Liver (tissue), 9 donors: Measurements from ENCODE around the gene PLAAT1. TPM values are rescaled to one million over a fixed set of nuclear protein-coding genes. Genes with fewer than 3 reads are reported as not detected.

ENCODE experiments used
- DNase-seq: peaks from one replicate; pipeline ENCODE4 v3.0.0-alpha.2; 2017; ENCODE audit warnings: low spot score
- H3K27ac ChIP-seq, 2 donors: one replicate each; pipeline ENCODE4 v1.7.0; 2013; ENCODE audit warnings: inconsistent platforms in 2 of 2, low read length in 2 of 2, control low read depth in 1 of 2, low read depth in 1 of 2, mild to moderate bottlenecking in 1 of 2
- H3K27me3 ChIP-seq, 4 donors: one replicate each; pipeline versions ENCODE4 v1.6.1 to v1.7.0; 2013; ENCODE audit warnings: low read length in 3 of 4, inconsistent platforms in 1 of 4, mild to moderate bottlenecking in 1 of 4, moderate library complexity in 1 of 4; ENCODE audit not compliant: control insufficient read depth in 4 of 4, insufficient read depth in 4 of 4
- H3K36me3 ChIP-seq, 4 donors: one replicate each; pipeline versions ENCODE4 v1.6.1 to v1.7.0; 2013; ENCODE audit warnings: low read length in 3 of 4, mild to moderate bottlenecking in 3 of 4, low read depth in 1 of 4, moderate library complexity in 1 of 4; ENCODE audit not compliant: control insufficient read depth in 4 of 4, insufficient read depth in 3 of 4
- H3K4me1 ChIP-seq, 4 donors: one replicate each; pipeline versions ENCODE4 v1.6.1 to v1.7.0; 2013; ENCODE audit warnings: low read length in 3 of 4, mild to moderate bottlenecking in 3 of 4, moderate library complexity in 1 of 4; ENCODE audit not compliant: control insufficient read depth in 4 of 4, insufficient read depth in 4 of 4
- H3K4me3 ChIP-seq, 3 donors: one replicate each; pipeline versions ENCODE4 v1.6.1 to v1.7.0; 2013; ENCODE audit warnings: low read length in 3 of 3, control low read depth in 1 of 3, low read depth in 1 of 3, mild to moderate bottlenecking in 1 of 3
- H3K9ac ChIP-seq, 2 donors: one replicate each; pipeline ENCODE4 v1.7.0; 2013; ENCODE audit warnings: low read length in 2 of 2, mild to moderate bottlenecking in 2 of 2, moderate library complexity in 2 of 2, control low read depth in 1 of 2, low read depth in 1 of 2
- H3K9me3 ChIP-seq, 4 donors: one replicate each; pipeline versions ENCODE4 v1.6.1 to v1.7.0; 2013; ENCODE audit warnings: low read length in 3 of 4; ENCODE audit not compliant: control insufficient read depth in 4 of 4
- ATF3 ChIP-seq: IDR thresholded peaks from 2 replicates; pipeline ENCODE4 v1.6.1; 2016; ENCODE audit warnings: antibody characterized with exemption
- CTCF ChIP-seq: fragments of 150-350 bp; IDR thresholded peaks from 2 replicates; pipeline ENCODE4 v1.5.1; 2017; ENCODE audit warnings: improper control_type of control experiment, low read depth, low read length; ENCODE audit not compliant: missing input control
- EGR1 ChIP-seq, 2 donors: IDR thresholded peaks; 2 replicates each; pipeline ENCODE4 v1.6.1; 2016 to 2018; ENCODE audit warnings: antibody characterized with exemption in 2 of 2, low read depth in 2 of 2
- FOXA1 ChIP-seq: IDR thresholded peaks from 2 replicates; pipeline ENCODE4 v1.6.1; 2016; ENCODE audit warnings: antibody characterized with exemption
- FOXA2 ChIP-seq: IDR thresholded peaks from 2 replicates; pipeline ENCODE4 v1.6.1; 2016; ENCODE audit warnings: antibody characterized with exemption
- GABPA ChIP-seq, 2 donors: IDR thresholded peaks in 1 of 2; conservative IDR thresholded peaks in 1 of 2; 2 replicates each; pipeline ENCODE4 v1.6.1; 2016; ENCODE audit warnings: antibody characterized with exemption in 2 of 2, mild to moderate bottlenecking in 1 of 2, moderate library complexity in 1 of 2
- HNF4A ChIP-seq, 2 donors: conservative IDR thresholded peaks; 2 replicates each; pipeline ENCODE4 v1.6.1; 2016; ENCODE audit warnings: antibody characterized with exemption in 2 of 2, mild to moderate bottlenecking in 2 of 2
- HNF4G ChIP-seq: IDR thresholded peaks from 2 replicates; pipeline ENCODE4 v1.6.1; 2016; ENCODE audit warnings: antibody characterized with exemption
- JUND ChIP-seq, 2 donors: IDR thresholded peaks; 2 replicates each; pipeline ENCODE4 v1.6.1; 2016; ENCODE audit warnings: antibody characterized with exemption in 2 of 2
- MAX ChIP-seq: IDR thresholded peaks from 2 replicates; pipeline ENCODE4 v1.6.1; 2016; ENCODE audit warnings: antibody characterized with exemption
- NR2F2 ChIP-seq: IDR thresholded peaks from 2 replicates; pipeline ENCODE4 v1.6.1; 2016; ENCODE audit warnings: antibody characterized with exemption
- RAD21 ChIP-seq, 2 donors: IDR thresholded peaks; 2 replicates each; pipeline ENCODE4 v1.6.1; 2016; ENCODE audit warnings: antibody characterized with exemption in 2 of 2, mild to moderate bottlenecking in 2 of 2
- RXRA ChIP-seq, 2 donors: IDR thresholded peaks; 2 replicates each; pipeline ENCODE4 v1.6.1; 2017 to 2018; ENCODE audit warnings: antibody characterized with exemption in 2 of 2, mild to moderate bottlenecking in 1 of 2
- SP1 ChIP-seq: IDR thresholded peaks from 2 replicates; pipeline ENCODE4 v1.6.1; 2018; ENCODE audit warnings: antibody characterized with exemption, mild to moderate bottlenecking
- TAF1 ChIP-seq: conservative IDR thresholded peaks from 2 replicates; pipeline ENCODE4 v1.6.1; 2016; ENCODE audit warnings: antibody characterized with exemption, mild to moderate bottlenecking
- YY1 ChIP-seq: IDR thresholded peaks from 2 replicates; pipeline ENCODE4 v1.6.1; 2016; ENCODE audit warnings: antibody characterized with exemption, mild to moderate bottlenecking
- ZBTB33 ChIP-seq: IDR thresholded peaks from 2 replicates; pipeline ENCODE4 v1.6.1; 2016; ENCODE audit warnings: antibody characterized with exemption
- WGBS: extraction: QIAGEN DNeasy Blood & Tissue Kit; methylation state at CpG from one replicate; pipeline ENCODE4 v1.1.7; 2013; 5-methylcytosine and 5-hydroxymethylcytosine counted together
- polyA plus RNA-seq, 2 donors: library from polyadenylated mRNA; stranded (reverse) in 1 of 2; unstranded in 1 of 2; fragments of 200-250 nt in 1 of 2; fragments of >200 nt in 1 of 2; fragmentation: Nextera tagmentation in 1 of 2; extraction: Ambion mirVana in 1 of 2; gene quantifications; one replicate each; pipeline versions ENCODE4 v1.2.1 to v1.2.3, GENCODE V29; 2013 to 2015
- total RNA-seq, 2 donors: library from RNA; depleted of rRNA; stranded (reverse); fragments of >200 nt; gene quantifications; one replicate each; pipeline ENCODE4 v1.2.3, GENCODE V29; 2014
- donor health status: healthy.
- donor health status: healthy.
- donor health status: healthy.
- donor health status: healthy.
- donor health status: healthy.

Gene PLAAT1
- total and polyA plus RNA-seq, 4 donors = 0.12 to 0.37 (median 0.19) TPM; not detected in 1

GRCh38 chr3:193236599-193236998 is 4.4 kb upstream of the PLAAT1 start:
- Histone ChIP-seq H3K9ac (no peak overlapping the region), H3K4me3 (no peak overlapping the region), H3K27me3 (peaks cover 0 to 2% (median 0%) of the 10 kb centered on the region in 4 donors), H3K27ac (no peak overlapping the region), H3K4me1 (peaks cover 0 to 6% (median 3%) of the 10 kb centered on the region in 4 donors), H3K36me3 (no peaks in the 10 kb centered on the region), H3K9me3 (no peaks in the 10 kb centered on the region)
- TF ChIP-seq RAD21 (IDR thresholded peaks at IDR 0.05) (no peak), MAX (no peak), YY1 (no peak), FOXA1 (no peak), JUND (IDR thresholded peaks at IDR 0.05) (no peak), ATF3 (no peak), EGR1 (IDR thresholded peaks at IDR 0.05; ENCODE audit: low read depth in 2 of 2) (no peak), SP1 (no peak), HNF4G (no peak), FOXA2 (no peak), ZBTB33 (no peak), RXRA (IDR thresholded peaks at IDR 0.05) (no peak), NR2F2 (no peak), TAF1 (no peak), CTCF (no peak), HNF4A (conservative IDR thresholded peaks at IDR 0.05) (no peak), GABPA (IDR thresholded peaks at IDR 0.05 in 1 of 2, conservative IDR thresholded peaks at IDR 0.05 in 1 of 2) (no peak)
- DNase-seq = no peak
- WGBS = 36% methylated on average over 4 of the region's 4 CpGs

- H3K4me3 ChIP-seq = no peak overlapping the region
- H3K27ac ChIP-seq = no peak overlapping the region
- peaks cover 0 to 6% (median 3%) of the 10 kb centered on the region in 4 donors for H3K4me1 ChIP-seq
- H3K9ac ChIP-seq = no peak overlapping the region
- no peak for DNase-seq
- WGBS = 70% methylated on average over 5 of the region's 5 CpGs
- H3K9me3 ChIP-seq = no peaks in the 10 kb centered on the region
- TF ChIP-seq HNF4G = no peak
- no peak for TF ChIP-seq NR2F2
- no peak for TF ChIP-seq FOXA1
- no peak for TF ChIP-seq MAX
- no peaks in the 10 kb centered on the region for H3K36me3 ChIP-seq
- H3K27me3 ChIP-seq = peaks cover 0 to 2% (median under 1%) of the 10 kb centered on the region in 4 donors
Measured at GRCh38 chr3:193237030-193237429, 4.0 kb upstream of the PLAAT1 start.
